NCI-H510A treated with DMSO at 0.1 percent for 48 hours (cell line): Measurements from ENCODE around the gene PRKCQ.

ENCODE experiments used
- DNase-seq: peaks from one replicate; lab custom pipeline; 2025; lab: John Stamatoyannopoulos, UW

Gene PRKCQ

DNA sequence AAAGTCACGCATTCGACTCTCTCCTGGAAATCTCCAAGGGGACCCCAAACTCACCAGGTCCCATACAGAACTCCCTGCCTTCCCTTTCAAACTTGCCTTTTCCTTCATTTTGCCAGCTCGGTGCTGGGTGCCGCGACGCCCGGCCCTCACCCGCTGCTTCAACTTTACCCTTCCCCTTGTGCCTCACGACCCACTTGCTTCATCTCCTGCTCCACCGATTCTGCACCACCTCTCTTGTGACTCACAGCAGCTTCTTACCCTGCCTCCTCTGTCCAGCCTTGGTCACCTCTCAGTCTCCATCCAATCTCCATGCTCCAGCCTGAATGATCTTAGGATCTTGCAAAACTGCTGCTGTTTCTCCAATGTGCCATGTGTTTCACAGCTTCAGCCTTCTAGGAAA lies 59.9 kb downstream of the PRKCQ start:
- no peak for DNase-seq

GRCh38 chr10:6518791-6519429 lies 61.2 kb downstream of the PRKCQ start:
- DNase-seq = no peak

GRCh38 chr10:6516929-6517284 lies 63.2 kb downstream of the PRKCQ start:
- no peak for DNase-seq

- no peak for DNase-seq
These were observed 63.7 kb downstream of the PRKCQ start for GRCh38 chr10:6516281-6516928.

DNA sequence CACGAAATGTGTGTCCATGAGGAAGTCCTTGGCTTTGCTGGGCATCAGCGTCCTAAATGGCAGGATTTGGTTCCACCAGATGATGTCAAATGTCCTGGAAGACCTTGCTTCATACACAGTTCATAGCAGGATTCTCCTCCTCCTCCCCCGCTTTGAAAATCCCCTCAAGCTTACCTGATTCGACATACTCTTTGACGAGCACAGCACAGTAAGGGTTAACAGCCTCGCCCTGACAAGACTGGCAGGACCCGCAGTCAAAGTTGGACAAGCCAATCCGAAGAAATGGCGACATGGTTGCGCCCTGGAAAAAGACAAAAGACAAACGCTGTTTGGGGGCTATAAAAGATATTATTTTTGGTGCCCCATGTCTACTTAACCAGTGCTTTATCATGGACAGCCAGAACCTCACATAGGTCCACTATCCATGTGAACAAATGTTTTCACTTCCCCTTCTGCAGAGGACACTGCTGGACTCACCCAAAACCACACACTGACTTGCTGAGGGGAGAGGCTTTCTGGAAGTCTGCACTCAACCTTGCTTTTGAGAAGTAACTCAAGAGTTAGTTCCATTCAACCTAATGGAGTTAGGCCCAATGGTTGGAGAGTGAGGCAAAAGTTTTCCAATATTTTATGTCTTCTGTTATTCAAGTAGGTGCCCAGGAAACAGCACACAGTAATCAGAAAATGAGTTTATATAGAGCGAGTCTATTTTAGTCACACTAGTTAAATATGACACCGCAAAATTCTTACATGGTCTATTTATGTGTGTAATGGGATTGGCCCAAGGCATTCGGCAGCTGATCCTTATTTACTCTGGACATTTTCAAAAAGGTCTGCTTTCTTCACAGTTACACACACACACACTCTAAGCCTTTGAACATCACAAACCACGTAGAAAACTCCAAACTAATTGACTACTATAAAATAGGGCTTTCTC lies 65.0 kb downstream of the PRKCQ start:
- no peak for DNase-seq

GRCh38 chr10:6514180-6514579 lies 65.9 kb downstream of the PRKCQ start:
- DNase-seq = no peak

GRCh38 chr10:6513476-6513875 lies 66.6 kb downstream of the PRKCQ start:
- no peak for DNase-seq

DNA sequence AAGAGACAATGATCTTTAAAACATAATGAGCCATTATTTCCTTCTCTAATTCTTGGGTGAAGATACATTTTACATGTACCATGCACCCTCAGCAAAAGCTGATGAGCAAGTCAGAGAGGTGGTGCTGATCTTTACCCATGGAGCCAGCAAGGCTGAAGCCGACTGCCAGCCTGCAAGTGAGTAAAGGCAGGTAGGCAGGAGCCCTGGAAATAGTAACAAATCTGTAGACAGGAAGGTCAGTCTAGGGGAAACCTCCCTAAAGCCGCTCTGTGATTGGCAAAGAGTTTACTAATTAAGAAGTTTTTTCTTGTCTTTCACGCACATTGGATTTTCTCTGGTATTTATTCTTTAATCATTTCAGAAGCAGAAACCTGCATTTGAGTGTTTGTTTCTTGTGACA lies 67.9 kb downstream of the PRKCQ start:
- DNase-seq = no peak

DNA sequence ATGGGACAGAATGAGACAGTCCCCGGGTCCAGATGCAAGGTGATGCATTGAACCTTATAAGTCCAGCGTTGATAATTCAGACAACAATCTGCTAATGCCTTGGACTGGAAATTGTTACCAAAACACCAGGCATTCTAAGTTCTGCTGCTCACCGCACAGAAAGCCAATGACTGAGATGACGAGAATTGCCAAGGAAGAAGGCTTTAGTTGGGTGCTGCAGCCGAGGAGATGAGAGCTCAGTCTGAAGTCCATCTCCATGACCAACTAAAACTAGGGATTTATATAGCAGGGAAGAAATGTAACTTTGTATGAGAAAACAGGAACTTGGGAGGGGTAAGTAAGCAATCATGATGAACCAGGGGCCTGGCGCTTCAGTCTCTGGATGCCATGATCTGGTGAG lies 68.7 kb downstream of the PRKCQ start:
- no peak for DNase-seq

DNA sequence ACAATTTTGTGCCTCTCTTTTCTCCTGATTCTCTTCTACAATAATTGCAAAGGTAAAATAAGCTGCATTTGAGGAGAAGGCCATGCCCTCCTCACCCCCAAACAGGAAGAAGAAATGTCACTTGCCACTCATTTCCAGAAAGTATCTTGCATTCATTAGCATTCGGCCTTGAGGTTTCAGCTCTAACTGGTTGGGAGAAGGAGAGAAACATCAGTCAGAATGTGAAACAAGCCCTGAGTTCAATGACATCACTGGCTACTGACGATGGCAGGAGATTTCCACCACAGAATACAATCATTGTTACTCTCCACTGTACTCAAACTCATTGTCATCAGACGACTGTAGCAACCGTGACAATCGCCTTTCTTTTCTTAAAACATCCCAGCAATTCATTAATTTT lies 72.8 kb downstream of the PRKCQ start:
- DNase-seq = no peak

DNA sequence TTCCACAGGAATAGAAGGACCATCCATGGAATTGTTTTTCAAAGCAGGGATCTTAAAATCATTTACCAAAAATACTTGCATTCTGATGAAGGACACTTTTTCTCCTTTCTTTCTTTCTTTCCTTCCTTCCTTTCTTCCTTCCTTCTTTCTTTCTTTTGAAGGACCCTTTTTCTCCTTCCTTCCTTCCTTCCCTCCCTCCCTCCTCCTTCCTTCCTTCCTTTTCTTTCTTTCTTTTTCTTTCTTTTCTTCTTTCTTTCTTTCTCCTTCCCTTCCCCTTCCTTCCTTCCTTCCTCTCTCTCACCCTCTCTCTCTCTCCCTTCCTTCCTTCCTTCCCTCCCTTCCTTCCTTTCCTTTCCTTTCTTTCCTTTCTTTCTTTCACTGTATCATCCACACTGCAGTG lies 74.8 kb downstream of the PRKCQ start:
- DNase-seq = no peak

GRCh38 chr10:6504296-6504695 lies 75.8 kb downstream of the PRKCQ start:
- DNase-seq = no peak

- DNase-seq = no peak
These were observed 76.9 kb downstream of the PRKCQ start for GRCh38 chr10:6503171-6503570.

- DNase-seq = no peak
These were observed 78.1 kb downstream of the PRKCQ start for GRCh38 chr10:6501931-6502330.

DNA sequence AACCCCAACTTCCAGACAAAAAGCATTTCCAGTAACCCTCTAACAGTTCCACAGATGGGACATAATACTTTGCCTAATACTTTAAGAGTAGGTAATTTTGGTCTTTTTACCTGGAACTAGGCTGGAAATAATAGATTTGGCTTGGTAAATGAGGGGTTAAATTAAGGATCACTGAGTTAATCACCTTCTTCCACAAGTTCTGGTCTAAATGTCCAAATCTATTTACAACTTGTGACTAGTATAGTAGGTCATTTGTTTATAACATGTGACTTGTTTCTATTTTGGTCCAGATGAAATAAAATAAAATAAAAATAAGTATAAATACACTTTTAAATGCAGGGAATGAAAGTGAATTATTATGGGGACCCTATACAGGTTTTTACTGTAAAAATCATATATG lies 80.1 kb downstream of the PRKCQ start:
- DNase-seq = no peak

DNA sequence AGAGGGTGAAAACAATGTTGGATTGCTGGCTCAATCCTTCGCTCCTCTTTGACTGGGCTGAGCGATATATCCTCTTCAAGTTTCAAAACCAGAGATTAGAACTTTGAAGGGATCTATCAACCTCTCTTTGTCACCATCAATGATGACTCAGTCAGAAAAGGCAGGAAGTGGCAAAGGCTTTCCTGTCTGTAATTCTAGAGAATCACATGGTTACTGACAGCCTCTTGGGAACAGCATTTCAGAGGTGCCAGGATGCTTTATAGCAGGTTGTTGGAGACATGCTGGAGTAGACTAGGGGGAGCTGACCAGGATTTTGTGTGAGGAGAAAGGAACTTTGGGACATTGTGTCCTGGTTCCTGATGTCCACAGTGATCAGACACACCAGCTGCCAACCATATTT lies 81.3 kb downstream of the PRKCQ start:
- no peak for DNase-seq

- DNase-seq = no peak
These were observed 82.5 kb downstream of the PRKCQ start for GRCh38 chr10:6497620-6498019.

GRCh38 chr10:6494936-6495592 lies 85.0 kb downstream of the PRKCQ start:
- DNase-seq = no peak

DNA sequence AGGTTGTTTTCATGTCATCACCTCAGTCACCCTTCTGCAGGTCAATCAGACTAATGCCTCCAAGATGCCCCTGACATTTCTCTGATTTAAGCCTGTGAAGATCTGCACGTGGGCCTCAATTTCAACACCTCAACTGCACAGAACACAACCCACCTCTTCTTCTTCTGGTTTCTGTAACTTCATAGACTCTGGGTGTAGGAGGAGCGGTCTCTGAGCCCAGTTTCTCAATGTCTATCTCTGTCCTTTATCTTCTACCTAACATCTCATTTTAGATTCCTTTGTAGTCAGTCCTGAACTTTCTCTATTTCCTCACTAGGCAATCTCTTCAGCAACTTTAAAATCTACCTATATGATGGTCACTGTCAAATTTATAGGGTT lies 85.6 kb downstream of the PRKCQ start:
- DNase-seq = no peak

- no peak for DNase-seq
These were observed 86.3 kb downstream of the PRKCQ start for GRCh38 chr10:6493521-6494441.

DNA sequence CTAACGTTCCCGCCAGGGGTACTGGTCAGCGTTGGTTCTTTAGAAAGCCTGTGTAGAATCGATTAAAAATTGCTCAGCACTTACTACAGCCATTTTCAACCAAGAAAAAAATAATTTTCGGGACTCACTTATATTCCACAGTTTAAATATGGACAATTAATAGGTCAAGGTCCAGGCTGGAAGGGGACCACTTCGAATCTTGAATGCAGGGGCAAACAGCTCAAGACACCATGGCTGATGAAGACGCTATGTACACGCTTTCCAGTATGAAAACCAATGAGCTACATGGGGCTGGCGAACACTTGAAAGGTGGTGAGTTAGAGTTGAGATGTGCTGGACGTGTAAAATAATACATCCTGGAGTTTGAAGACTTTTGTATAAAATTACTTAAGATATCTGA lies 87.2 kb downstream of the PRKCQ start:
- no peak for DNase-seq
